Endothelial cell of umbilical vein (primary cell): ENCODE measurements around the gene SH3RF3. TPM values are rescaled to one million over a fixed set of nuclear protein-coding genes. Genes with fewer than 3 reads are reported as not detected.

ENCODE experiments used
- BruUV-seq: library from RNA; stranded (reverse); fragments of 400-500 nt; replicated peaks from 2 replicates; lab custom pipeline; 2021; lab: Mats Ljungman, UMichigan
- CTCF ChIA-PET: fragments of 300-600, 350-600 bp; sonication (Branson Sonifier 250); formaldehyde crosslinking; loops from one replicate; lab custom pipeline; 2021; ENCODE audit warnings: antibody characterized with exemption, inconsistent platforms; lab: Charles Lee
- POLR2A ChIA-PET: fragments of 300-600, 350-600 bp; sonication (Branson Sonifier 250); formaldehyde crosslinking; loops from one replicate; lab custom pipeline; 2021; ENCODE audit warnings: antibody characterized with exemption, inconsistent platforms; lab: Charles Lee
- DNase-seq: peaks from one replicate; pipeline ENCODE4 v3.0.0-alpha.2; 2011; ENCODE audit warnings: low read depth, low spot score
- FAIRE-seq: peaks from 2 replicates; lab custom pipeline; 2011; peaks lifted over from hg19 to GRCh38; lab: Jason Lieb, UNC
- H2AFZ ChIP-seq: 2 replicates; pipeline ENCODE4 v1.6.0; 2012; ENCODE audit warnings: low read depth, low read length, control low read depth, inconsistent platforms
- H3K27ac ChIP-seq: 2 replicates; pipeline ENCODE4 v1.5.1; 2011; ENCODE audit warnings: low read depth, mild to moderate bottlenecking, control low read depth, low read length, moderate library complexity; ENCODE audit not compliant: insufficient read depth
- H3K27me3 ChIP-seq, 2 experiments: 2 replicates each; pipeline versions ENCODE4 v1.6.0 to v1.6.1; 2011; ENCODE audit warnings: low read length in 2 of 2, mixed read lengths in 1 of 2; ENCODE audit not compliant: control insufficient read depth in 2 of 2, insufficient read depth in 2 of 2
- H3K36me3 ChIP-seq, 2 experiments: 2 replicates in 1 of 2; 3 replicates in 1 of 2; pipeline ENCODE4 v1.5.1; 2011; ENCODE audit warnings: low read length in 2 of 2, mild to moderate bottlenecking in 1 of 2, moderate library complexity in 1 of 2; ENCODE audit not compliant: control insufficient read depth in 2 of 2, insufficient read depth in 2 of 2; ENCODE audit errors: extremely low read depth in 1 of 2
- H3K4me1 ChIP-seq: 3 replicates; pipeline ENCODE4 v1.5.1; 2011; ENCODE audit warnings: mild to moderate bottlenecking, low read length; ENCODE audit not compliant: control insufficient read depth, insufficient read depth; ENCODE audit errors: extremely low read depth
- H3K4me2 ChIP-seq: 2 replicates; pipeline ENCODE4 v1.6.1; 2011; ENCODE audit warnings: low read length, control low read depth, mixed read lengths; ENCODE audit not compliant: insufficient read depth
- H3K4me3 ChIP-seq, 3 experiments: fragments of 200-600 bp in 1 of 3; sonication (generic), shearing (Covaris generic) in 1 of 3; replicated peaks in 1 of 3; 2 replicates each; pipeline ENCODE4 v1.5.1; 2011 to 2016; ENCODE audit warnings: control low read depth in 3 of 3, low read length in 3 of 3, mild to moderate bottlenecking in 2 of 3, inconsistent platforms in 1 of 3, low read depth in 1 of 3, moderate library complexity in 1 of 3; ENCODE audit not compliant: insufficient read depth in 1 of 3
- H3K79me2 ChIP-seq: 2 replicates; pipeline ENCODE4 v1.6.0; 2012; ENCODE audit warnings: low read length, inconsistent platforms; ENCODE audit not compliant: control insufficient read depth, insufficient read depth
- H3K9ac ChIP-seq: replicated peaks from 2 replicates; pipeline ENCODE3; 2011; ENCODE audit warnings: low read length, control low read depth; ENCODE audit not compliant: insufficient read depth; ENCODE audit errors: extremely low read depth
- H3K9me1 ChIP-seq: replicated peaks from 3 replicates; pipeline ENCODE4 v1.6.0; 2011; ENCODE audit warnings: mild to moderate bottlenecking, low read length; ENCODE audit not compliant: control insufficient read depth, insufficient read depth; ENCODE audit errors: extremely low read depth
- H3K9me3 ChIP-seq: replicated peaks from 2 replicates; pipeline ENCODE4 v1.5.1; 2012; ENCODE audit warnings: low read length, inconsistent platforms; ENCODE audit not compliant: control insufficient read depth, insufficient read depth
- H4K20me1 ChIP-seq: replicated peaks from 2 replicates; pipeline ENCODE3; 2011; ENCODE audit warnings: mild to moderate bottlenecking, low read length; ENCODE audit not compliant: control insufficient read depth, insufficient read depth; ENCODE audit errors: extremely low read depth
- CTCF ChIP-seq, 2 donors: IDR thresholded peaks; 1 replicate in 1 of 2; 2 replicates in 1 of 2; pipeline ENCODE4 v1.5.1; 2011; ENCODE audit warnings: low read length in 2 of 2, mild to moderate bottlenecking in 2 of 2, moderate library complexity in 2 of 2, control low read depth in 1 of 2, inconsistent platforms in 1 of 2, low read depth in 1 of 2; ENCODE audit not compliant: insufficient read depth in 1 of 2; ENCODE audit errors: extremely low read depth in 1 of 2
- EZH2 ChIP-seq: IDR thresholded peaks from 2 replicates; pipeline ENCODE4 v1.6.1; 2012; ENCODE audit warnings: borderline replicate concordance, low read depth, mild to moderate bottlenecking, moderate library complexity, low read length, inconsistent platforms; ENCODE audit not compliant: severe bottlenecking
- FOS ChIP-seq: IDR thresholded peaks from 2 replicates; pipeline ENCODE4 v1.6.1; 2011; ENCODE audit warnings: mild to moderate bottlenecking, low read length, moderate library complexity, borderline replicate concordance; ENCODE audit not compliant: insufficient read depth
- GATA2 ChIP-seq: IDR thresholded peaks from 2 replicates; pipeline ENCODE4 v1.7.0; 2011; ENCODE audit warnings: low read depth, mild to moderate bottlenecking, moderate library complexity, mixed read lengths, low read length; ENCODE audit not compliant: insufficient read length, insufficient read depth
- JUN ChIP-seq: IDR thresholded peaks from 2 replicates; pipeline ENCODE4 v1.6.1; 2011; ENCODE audit warnings: borderline replicate concordance, low read depth; ENCODE audit not compliant: insufficient read length, insufficient read depth
- MYC ChIP-seq: IDR thresholded peaks from one replicate; pipeline ENCODE4 v1.6.1; 2011; ENCODE audit warnings: mild to moderate bottlenecking, low read depth, low read length
- POLR2A ChIP-seq: IDR thresholded peaks from 2 replicates; pipeline ENCODE4 v1.6.1; 2012; ENCODE audit warnings: low read depth, mild to moderate bottlenecking, control low read depth, low read length
- POLR2AphosphoS5 ChIP-seq: IDR thresholded peaks from 2 replicates; pipeline ENCODE4 v1.6.1; 2012; ENCODE audit warnings: low read depth, mild to moderate bottlenecking, control low read depth, low read length, moderate library complexity; ENCODE audit not compliant: insufficient read depth
- dilution Hi-C: fragments of 300-500 bp; cut with MboI; formaldehyde crosslinking; loops from one replicate; pipeline ENCODE4 v1.15.0; 2019; ENCODE audit warnings: low sequenced_read_pairs; ENCODE audit not compliant: extremely low pct_ligation_motif_present
- intact Hi-C: fragments of 100-400 bp; cut with micrococcal nuclease; formaldehyde crosslinking; loops from one replicate; pipeline ENCODE4 v1.10.0; 2022
- polyA plus RNA-seq, 4 experiments: library from polyadenylated mRNA; depleted of rRNA in 3 of 4; stranded (reverse) in 3 of 4; unstranded in 1 of 4; fragments of >200 nt; gene quantifications; 2 replicates each; pipeline versions ENCODE4 v1.2.1 to v1.2.3, GENCODE V29; 2011 to 2012; ENCODE audit warnings: missing spikeins in 1 of 4
- total RNA-seq: library from RNA; stranded (reverse); gene quantifications from 2 replicates; pipeline ENCODE4 v1.2.3, GENCODE V29; 2021
- TF ChIP-seq, protein P1 (sequence below): IDR thresholded peaks from 2 replicates; pipeline ENCODE4 v1.6.1; 2011; ENCODE audit not compliant: insufficient read depth, insufficient read length

SH3RF3 gene
- total and polyA plus RNA-seq, 2 donors (not counting 3 experiments of a cell fraction or from before 2014, with no cell fraction given) = 3.8 to 14.7 TPM

- Histone ChIP-seq H3K9me3 (no peaks in the 10 kb centered on the region), H4K20me1 (no peaks in the 10 kb centered on the region), H3K4me3 (no peak overlapping the region), H3K4me1 (peaks cover 22% of the 10 kb centered on the region), H3K27ac (no peak overlapping the region), H3K27me3 (no peaks in the 10 kb centered on the region), H3K9ac (no peak overlapping the region), H3K4me2 (no peak overlapping the region), H2AFZ (no peak overlapping the region), H3K36me3 (no peaks in the 10 kb centered on the region), H3K79me2 (no peaks in the 10 kb centered on the region), H3K9me1 (no peaks in the 10 kb centered on the region)
- BruUV-seq = no TSS peak
- FAIRE-seq (no peak), DNase-seq (no peak)
- TF ChIP-seq, protein P1, sequence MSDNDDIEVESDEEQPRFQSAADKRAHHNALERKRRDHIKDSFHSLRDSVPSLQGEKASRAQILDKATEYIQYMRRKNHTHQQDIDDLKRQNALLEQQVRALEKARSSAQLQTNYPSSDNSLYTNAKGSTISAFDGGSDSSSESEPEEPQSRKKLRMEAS = no peak
- TF ChIP-seq CTCF (IDR thresholded peaks at IDR 0.05; ENCODE audit: extremely low read depth in 1 of 2, insufficient read depth in 1 of 2, low read depth in 1 of 2, low read length in 2 of 2) = no peak
- no peak for TF ChIP-seq EZH2
- TF ChIP-seq POLR2AphosphoS5 = no peak
- no peak for TF ChIP-seq GATA2
- TF ChIP-seq FOS = no peak
- no peak for TF ChIP-seq JUN
- no peak for TF ChIP-seq POLR2A
- TF ChIP-seq MYC = no peak
- intact Hi-C loops = loop anchor here (2.0 kb wide), 1 partner anchor 51 kb away; no protein-coding TSS in a partner anchor
- dilution Hi-C loops = no loop called here
- POLR2A ChIA-PET = no interaction called here
- CTCF ChIA-PET = no interaction called here
These were observed 338.7 kb downstream of the SH3RF3 start for GRCh38 chr2:109467701-109468100.
